Left ventricle myocardium inferior (tissue), 1 donor: Measurements from ENCODE around the gene MRPL46. TPM values are rescaled to one million over a fixed set of nuclear protein-coding genes. Genes with fewer than 3 reads are reported as not detected.
"Not testable (repeated sequence)": the region's sequence is repeated elsewhere in the genome, so short reads cannot be mapped to it uniquely, and the experiment has no call there.

Source experiments
- DNase-seq: peaks from one replicate; pipeline ENCODE4 v3.0.0-alpha.2; 2020
- H3K27ac ChIP-seq: fragments of 200-600 bp; replicated peaks from 2 replicates; pipeline ENCODE4 v1.8.0; 2021
- H3K27me3 ChIP-seq: fragments of 200-600 bp; 2 replicates; pipeline ENCODE4 v1.8.0; 2021; ENCODE audit warnings: low read depth
- H3K36me3 ChIP-seq: fragments of 200-600 bp; 2 replicates; pipeline ENCODE4 v1.8.0; 2021
- H3K4me1 ChIP-seq: fragments of 200-600 bp; 2 replicates; pipeline ENCODE4 v1.8.0; 2021
- H3K4me3 ChIP-seq: fragments of 200-600 bp; 2 replicates; pipeline ENCODE4 v1.8.0; 2021; ENCODE audit warnings: mild to moderate bottlenecking, moderate library complexity
- H3K9me3 ChIP-seq: fragments of 200-600 bp; replicated peaks from 2 replicates; pipeline ENCODE4 v1.8.0; 2021
- intact Hi-C: fragments of 100-400 bp; cut with micrococcal nuclease; formaldehyde crosslinking; loops from one replicate; pipeline ENCODE4 v1.11.0; 2022
- total RNA-seq: library from RNA; stranded (reverse); fragmentation: NEBNext Ultra II Directional; extraction: Animal tissue kit (Norgen Biotek cat#: 25700); gene quantifications from one replicate; pipeline ENCODE4 v1.2.1, GENCODE V29; 2021
- TF ChIP-seq, protein P1 (sequence below): fragments of 200-600 bp; IDR thresholded peaks from 2 replicates; pipeline ENCODE4 v1.8.0; 2021; ENCODE audit warnings: antibody characterized with exemption, mild to moderate bottlenecking, borderline replicate concordance
- donor health status: DM: no; HTN: yes; CAD: no; lungs with severe emphysema.

MRPL46 gene
- total RNA-seq, 1 donor from 2014 or later, result 80.8 TPM

DNA sequence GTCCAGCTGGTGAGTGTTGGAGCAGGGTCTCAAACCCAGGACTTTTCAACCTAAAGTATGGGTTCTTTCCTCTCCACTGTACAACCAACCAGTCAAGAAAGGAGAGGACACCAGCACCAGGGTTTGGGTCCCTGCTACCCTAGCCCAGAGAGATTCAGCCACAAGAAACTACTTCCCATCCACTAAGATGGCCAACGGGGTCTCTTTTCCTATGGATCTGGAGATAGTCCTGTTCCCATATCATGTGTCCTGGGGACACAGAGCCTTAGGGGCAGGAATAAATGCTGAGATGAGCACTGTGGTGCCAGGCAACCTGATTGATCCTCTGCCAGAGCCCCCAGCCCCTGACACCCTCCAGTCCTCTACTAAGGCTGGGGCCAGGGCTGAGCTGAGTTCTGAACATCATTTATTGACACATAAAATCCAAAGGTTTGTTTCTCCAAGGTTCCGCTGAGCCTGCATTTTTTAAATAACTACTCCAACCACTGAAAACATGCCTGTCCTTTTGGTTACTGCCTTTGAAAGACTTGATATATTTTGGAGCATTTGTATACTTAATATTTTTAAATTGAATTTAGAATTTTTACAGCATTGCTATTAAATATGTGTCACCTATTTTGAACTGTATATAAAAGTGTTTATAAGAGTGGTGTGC lies 26.0 kb downstream of the MRPL46 start:
- intact Hi-C loops, result no loop called here
- Histone ChIP-seq H3K27ac (no peak overlapping the region), H3K9me3 (peaks cover 16% of the 10 kb centered on the region), H3K27me3 (peaks cover 32% of the 10 kb centered on the region), H3K4me3 (no peak overlapping the region), H3K4me1 (no peaks in the 10 kb centered on the region), H3K36me3 (no peaks in the 10 kb centered on the region)
- no peak for DNase-seq
- TF ChIP-seq, protein P1, sequence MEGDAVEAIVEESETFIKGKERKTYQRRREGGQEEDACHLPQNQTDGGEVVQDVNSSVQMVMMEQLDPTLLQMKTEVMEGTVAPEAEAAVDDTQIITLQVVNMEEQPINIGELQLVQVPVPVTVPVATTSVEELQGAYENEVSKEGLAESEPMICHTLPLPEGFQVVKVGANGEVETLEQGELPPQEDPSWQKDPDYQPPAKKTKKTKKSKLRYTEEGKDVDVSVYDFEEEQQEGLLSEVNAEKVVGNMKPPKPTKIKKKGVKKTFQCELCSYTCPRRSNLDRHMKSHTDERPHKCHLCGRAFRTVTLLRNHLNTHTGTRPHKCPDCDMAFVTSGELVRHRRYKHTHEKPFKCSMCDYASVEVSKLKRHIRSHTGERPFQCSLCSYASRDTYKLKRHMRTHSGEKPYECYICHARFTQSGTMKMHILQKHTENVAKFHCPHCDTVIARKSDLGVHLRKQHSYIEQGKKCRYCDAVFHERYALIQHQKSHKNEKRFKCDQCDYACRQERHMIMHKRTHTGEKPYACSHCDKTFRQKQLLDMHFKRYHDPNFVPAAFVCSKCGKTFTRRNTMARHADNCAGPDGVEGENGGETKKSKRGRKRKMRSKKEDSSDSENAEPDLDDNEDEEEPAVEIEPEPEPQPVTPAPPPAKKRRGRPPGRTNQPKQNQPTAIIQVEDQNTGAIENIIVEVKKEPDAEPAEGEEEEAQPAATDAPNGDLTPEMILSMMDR, result no peak

DNA sequence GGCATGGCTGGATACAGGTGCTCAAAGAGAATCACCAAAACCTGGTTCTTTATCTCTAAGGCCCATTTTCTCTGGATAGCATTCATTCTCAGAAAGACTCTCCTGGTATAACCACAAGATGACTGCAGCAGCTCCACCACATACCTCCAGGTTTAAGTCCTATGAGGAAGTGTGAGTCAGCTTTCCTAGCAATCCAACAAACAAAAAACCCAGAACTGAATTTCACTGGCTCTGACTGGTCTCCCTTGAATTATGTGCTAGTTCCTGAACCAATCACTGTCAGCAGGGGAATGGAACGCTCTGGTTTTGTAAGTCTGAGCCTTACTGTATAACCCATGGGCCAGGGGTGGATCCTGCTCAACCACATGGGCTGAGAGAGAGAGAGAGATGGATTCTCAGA lies 27.2 kb downstream of the MRPL46 start:
- no peaks in the 10 kb centered on the region for H3K4me1 ChIP-seq
- H3K9me3 ChIP-seq, result peaks cover 16% of the 10 kb centered on the region
- no peak overlapping the region for H3K27ac ChIP-seq
- TF ChIP-seq, protein P1, result no peak
- peaks cover 40% of the 10 kb centered on the region for H3K27me3 ChIP-seq
- H3K4me3 ChIP-seq, result no peak overlapping the region
- DNase-seq, result no peak
- intact Hi-C loops, result no loop called here
- no peaks in the 10 kb centered on the region for H3K36me3 ChIP-seq

DNA sequence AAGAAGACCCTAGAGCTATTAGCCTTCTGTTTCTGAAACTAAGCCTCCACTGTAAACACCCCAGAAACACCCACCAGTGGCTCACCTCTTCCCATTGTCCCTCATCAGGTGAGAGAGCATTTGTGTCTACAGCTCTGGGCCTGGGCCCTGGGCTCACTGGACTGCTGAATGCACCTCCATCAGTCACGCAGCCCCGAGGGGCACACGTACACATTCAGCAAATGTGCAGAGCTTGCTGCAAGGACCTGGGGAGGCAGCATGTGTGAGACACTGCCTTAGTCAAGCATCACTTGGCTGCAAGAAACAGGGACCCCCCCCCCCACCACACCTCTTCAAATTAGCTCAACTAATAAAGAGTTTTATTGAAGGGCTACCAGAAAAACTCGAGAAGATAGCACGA lies 29.0 kb downstream of the MRPL46 start:
- Histone ChIP-seq H3K4me3 (no peak overlapping the region), H3K9me3 (peaks cover 3% of the 10 kb centered on the region), H3K36me3 (no peaks in the 10 kb centered on the region), H3K27me3 (peaks cover 46% of the 10 kb centered on the region), H3K4me1 (no peaks in the 10 kb centered on the region), H3K27ac (no peak overlapping the region)
- TF ChIP-seq, protein P1, result no peak
- intact Hi-C loops, result no loop called here
- no peak for DNase-seq

DNA sequence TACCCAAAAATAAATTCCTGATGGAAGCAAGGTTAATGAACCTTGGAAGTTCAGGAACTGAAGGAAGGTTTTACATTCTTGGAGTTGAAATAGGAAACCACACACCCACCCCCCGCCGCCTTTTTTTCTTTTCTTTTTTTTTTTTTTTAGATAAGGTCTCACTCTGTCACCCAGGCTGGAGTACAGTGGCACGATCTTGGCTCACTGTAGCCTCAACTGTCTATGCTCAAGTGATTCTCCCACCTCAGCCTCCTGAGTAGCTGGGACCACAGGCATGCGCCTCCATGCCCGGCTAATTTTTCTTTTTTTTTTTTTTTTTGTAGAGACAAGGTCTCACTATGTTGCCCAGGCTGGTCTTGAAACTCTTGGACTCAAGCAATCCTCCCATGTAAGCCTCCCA lies 33.1 kb downstream of the MRPL46 start:
- DNase-seq, H3K4me3 ChIP-seq, H3K4me1 ChIP-seq, intact Hi-C loops, H3K27ac ChIP-seq, H3K9me3 ChIP-seq, H3K36me3 ChIP-seq: not testable (repeated sequence)
- peaks cover 62% of the 10 kb centered on the region for H3K27me3 ChIP-seq

DNA sequence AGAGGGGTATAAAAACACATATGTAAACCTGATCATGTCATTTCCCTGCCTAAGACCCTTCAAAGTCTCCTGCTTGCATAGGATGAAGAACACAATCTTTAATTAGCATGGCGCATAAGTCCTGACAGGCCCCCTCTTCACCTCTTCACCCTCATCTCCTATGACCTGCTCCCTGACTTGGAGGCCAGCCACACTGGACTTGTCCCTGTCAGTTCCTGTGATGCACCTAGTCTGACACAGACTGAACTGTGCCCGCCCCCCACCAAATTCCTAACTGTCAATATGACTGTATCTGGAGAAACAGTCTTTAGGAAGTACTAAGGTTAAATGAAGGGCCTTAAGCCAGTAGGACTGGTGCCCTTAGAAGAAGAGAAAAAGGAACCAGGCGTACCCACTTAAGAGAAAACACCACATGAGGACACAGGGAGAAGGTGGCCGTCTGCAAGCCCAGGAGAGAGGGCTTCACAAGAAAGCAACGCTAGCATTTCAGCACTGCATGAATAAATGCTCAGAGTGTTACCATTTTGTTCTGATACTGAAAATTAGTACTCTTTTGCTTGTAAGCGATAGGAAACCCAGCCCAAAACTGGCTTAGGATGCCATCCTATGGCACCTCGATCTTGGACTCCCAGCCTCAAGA lies 34.0 kb downstream of the MRPL46 start:
- no peak overlapping the region for H3K4me3 ChIP-seq
- H3K4me1 ChIP-seq, result no peaks in the 10 kb centered on the region
- intact Hi-C loops, result no loop called here
- H3K27ac ChIP-seq, result no peak overlapping the region
- peaks cover 55% of the 10 kb centered on the region for H3K27me3 ChIP-seq
- TF ChIP-seq, protein P1, result no peak
- no peaks in the 10 kb centered on the region for H3K9me3 ChIP-seq
- DNase-seq, result no peak
- no peaks in the 10 kb centered on the region for H3K36me3 ChIP-seq

DNA sequence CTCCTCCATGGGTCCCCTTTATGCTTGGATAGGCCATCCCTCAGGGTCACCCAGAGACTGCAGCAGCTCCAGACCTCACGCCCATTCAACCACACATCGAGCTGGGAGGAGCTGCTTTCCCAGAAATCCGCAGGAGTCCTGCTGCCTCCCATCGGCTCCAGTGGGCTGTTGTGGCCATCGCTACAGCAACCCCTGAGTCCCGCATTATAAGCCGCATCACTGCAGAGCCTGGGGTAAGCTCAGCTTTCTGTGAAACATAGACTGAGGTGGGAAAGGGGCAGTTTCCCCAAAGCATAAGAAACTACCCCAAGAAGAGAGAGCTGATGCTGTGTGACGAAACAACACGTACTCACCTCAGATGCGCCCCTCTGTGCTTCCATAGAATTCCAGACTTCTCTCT lies 35.7 kb downstream of the MRPL46 start:
- Histone ChIP-seq H3K27me3 (peaks cover 44% of the 10 kb centered on the region), H3K9me3 (no peaks in the 10 kb centered on the region), H3K36me3 (no peaks in the 10 kb centered on the region), H3K4me3 (no peak overlapping the region), H3K4me1 (no peaks in the 10 kb centered on the region), H3K27ac (no peak overlapping the region)
- intact Hi-C loops, result no loop called here
- TF ChIP-seq, protein P1, result no peak
- no peak for DNase-seq
